Activated CD4-positive, CD25-positive, alpha-beta regulatory T cell treated with anti-CD3 and anti-CD28 coated beads, Interleukin-2, amount 50 U/mL, for 72 hours (primary cell): ENCODE measurements around the gene ERAP2.
"Not testable (repeated sequence)": the region's sequence is repeated elsewhere in the genome, so short reads cannot be mapped to it uniquely, and the experiment has no call there.

Source experiments
- DNase-seq: peaks from one replicate; pipeline ENCODE4 v3.0.0; 2021

ERAP2 gene

DNA sequence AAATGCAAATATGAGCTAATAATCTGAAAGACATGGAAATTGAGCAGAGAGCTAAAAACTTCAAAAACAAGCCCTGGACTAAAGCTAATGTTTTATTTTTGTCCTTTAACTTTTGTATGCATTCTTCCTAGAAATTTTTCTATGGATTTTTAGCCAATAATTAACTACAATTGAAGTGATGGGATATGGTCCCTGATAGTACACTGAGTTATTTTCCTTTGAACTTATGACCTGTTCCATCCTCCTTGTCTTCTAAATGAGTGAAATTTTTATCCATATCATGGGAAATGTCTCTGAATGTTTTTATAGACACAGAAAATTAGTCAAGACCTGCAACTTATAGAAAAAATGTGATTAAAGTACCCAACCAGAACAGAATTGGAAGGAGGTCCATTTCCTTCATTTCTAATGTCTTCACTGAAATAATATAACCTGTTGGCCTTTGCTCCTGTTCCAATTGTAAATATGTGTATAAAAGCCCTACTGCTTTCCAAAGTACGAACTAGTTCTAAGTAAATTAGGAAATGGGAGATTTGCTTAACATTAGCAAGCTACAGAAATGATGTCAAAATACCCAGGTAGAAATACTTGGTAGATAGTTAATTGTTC, 11.3 kb upstream of the ERAP2 start:
- DNase-seq, result no peak

DNA sequence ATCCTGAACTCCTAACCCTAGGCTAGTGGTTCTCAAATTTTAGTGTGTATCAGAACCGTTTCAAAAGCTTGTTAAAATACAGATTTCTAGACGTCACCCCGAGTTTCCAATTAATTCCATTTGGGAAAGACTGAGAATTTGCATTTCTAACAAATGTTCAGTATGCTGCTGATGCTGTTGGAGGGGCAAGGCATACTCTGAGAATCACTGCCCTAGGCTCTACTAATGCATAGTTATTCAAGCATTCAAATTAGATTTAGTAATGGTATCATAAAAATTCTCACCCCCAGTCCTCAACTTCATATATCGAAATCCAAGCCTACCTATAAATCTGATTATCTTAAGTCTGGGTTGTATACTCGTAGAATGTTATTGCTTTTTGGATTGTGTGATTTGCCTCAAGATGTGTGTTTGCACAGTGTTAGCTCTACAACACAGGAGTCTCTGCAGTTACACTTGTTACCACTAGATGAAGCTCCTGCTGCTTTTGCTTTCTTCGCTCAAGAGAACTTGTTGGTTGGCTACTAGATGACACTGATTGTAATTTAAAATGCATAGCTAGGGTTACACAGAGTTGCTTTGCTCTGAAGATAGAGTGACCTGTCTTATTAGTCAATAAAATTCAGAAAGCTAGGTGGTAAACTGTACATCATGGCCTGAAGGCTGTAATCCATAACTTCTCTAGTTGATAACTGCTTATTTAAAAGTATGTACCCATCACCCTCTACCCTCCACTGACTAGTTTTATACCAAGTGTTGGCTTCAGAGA, 7.5 kb upstream of the ERAP2 start:
- DNase-seq, result no peak

DNA sequence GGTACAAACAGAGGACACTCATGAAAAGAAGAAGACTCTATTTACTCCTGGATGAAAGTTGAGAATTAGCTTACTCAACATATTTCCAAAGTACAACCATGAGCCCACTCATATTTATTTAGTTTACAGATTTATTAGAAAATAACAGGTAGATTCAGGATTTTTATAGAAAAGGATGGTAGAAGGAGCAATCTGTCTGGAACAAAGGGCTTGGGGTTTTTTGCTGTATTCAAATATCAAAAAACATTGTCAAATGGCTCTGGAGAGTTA, 7.0 kb upstream of the ERAP2 start:
- DNase-seq, result no peak

DNA sequence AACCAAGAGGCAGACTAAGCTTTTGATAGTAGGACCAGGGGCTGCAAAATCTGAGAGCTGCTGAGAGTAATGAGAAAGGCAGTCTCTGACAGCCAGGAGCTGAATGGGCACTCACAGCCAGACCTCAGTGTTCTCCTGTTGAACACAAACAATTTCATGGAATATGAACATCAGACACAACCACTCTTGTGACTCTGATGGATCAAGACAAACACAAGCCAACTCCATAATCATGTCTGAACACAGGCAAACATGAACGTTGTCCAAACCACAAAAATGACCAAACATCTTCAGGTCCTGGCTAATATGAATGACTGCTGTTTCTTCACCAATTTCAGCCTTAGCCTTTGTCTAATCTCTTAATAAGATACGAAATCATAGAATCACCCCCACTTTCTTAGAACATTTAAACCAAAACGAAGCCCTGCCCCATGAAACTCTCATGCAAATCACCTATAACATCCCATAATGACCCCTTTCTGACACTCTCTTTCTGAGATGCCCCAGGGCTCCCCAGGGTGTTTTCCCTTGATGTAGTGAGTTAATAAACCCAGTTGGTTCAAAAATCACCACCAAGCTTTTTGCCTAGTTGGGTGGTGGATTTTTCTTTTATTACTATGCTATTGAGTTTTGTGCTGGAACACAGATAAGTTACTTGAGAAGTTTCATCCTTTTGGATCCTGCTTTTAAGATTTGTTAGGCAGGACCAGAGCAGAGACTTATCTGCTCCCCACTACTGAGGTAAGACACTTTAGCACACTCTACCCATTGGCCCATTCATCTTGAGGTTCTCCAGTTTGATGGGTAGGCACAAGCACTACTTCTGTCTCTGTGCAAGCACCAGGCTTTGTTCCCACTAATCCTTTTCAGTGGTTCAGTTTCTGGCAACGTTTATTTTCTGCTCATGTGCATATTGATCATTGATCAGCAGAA, 5.9 kb upstream of the ERAP2 start:
- peak; percentile 40 for DNase-seq

DNA sequence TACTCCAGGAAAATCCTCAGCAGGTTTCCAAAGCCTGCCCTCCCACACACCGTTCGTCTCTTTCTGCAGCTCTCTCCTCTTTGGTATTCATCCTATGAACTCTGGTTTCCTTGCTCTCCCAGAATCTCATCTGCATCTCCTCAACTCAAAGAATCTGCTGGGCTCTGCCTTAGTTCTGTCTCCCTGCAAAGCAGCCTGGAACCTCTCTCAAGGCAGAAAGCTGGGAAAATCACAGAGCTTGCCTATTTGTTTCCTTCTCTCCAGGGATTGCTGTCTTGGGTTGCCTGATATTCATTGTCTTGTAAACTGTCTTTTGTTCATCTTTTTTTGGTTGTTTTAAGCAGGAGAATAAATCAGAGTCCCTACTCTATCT, 5.3 kb upstream of the ERAP2 start:
- DNase-seq, result no peak

DNA sequence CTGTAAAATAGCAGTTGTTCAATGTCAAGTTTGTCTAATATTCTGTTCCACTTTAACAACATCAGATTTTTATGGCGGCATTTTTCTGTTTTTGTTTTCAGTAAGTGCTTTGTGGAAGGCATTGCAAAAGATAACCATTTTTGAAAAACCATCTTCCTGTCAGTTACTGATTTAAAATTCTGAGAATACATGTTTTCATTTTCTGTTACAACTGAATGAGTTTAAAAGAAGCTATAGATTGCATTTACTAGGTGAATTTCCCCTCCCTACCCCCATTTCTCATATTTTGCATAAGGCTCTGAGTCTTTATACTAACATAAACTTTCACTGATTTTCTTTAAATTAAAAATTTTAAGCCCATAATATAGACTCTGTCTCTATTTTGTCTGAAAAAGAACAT, 4.6 kb upstream of the ERAP2 start:
- DNase-seq, result no peak

DNA sequence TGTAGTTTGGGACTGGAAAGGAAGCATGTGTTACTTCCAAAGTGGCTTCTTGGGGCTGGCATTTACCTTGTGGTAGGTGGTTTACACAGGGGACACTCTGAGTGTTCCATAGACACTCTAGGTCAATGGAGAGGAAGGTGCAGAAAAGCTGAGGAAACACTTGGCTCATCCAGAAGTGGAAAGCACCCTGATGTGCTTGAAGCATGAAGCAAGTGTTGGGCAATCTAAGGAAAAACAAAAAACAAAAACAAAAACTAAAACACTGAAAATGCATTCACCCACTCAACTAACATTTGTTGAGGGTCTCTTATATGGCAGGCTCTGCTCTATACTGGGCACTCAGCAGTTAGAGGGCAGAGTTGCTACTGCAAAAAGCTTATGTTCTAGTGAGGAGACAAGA, 2.9 kb upstream of the ERAP2 start:
- no peak for DNase-seq

DNA sequence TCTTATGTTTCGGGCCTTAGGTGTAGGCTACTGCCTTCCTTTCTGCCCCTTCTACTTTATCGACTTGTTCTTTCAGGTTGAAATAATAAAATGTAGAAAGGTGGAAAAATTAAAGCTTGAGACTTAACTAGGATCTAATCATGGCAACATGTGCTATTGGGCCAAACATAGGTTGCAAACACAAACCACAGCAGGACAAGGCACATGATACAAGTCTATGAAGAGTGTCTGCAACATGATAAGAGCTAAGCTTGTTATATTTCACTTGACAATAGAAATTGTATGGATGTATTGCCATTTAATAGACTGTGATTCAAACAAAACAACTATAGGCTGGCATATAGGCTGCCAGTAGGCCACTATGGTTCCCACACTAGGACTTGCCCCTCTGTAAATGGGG, 1.7 kb upstream of the ERAP2 start:
- DNase-seq, result no peak

DNA sequence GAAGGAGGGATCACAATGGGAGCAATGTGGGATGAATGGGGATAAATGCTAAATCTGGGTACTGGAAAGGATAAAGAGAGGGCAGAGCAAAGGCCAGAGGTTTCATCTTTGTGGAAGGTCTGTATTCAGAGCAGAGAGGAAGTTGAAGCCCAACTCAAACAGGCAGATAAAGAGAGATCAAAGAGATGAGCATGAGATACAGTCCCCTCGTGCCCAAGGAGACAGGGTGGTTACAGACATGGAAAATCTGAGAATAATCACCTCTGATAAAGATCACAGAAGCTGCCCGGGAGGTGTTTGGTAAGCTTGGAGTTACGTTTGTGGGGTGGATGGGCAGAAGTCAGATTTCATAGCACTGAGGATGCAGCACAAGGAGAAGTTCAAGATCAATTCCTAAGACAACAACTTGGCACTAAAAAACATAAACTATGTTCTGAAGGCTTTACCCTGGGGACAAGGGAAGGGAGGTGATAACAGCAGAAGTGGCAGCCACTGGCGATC, 459 bp upstream of the ERAP2 start:
- no peak for DNase-seq

DNA sequence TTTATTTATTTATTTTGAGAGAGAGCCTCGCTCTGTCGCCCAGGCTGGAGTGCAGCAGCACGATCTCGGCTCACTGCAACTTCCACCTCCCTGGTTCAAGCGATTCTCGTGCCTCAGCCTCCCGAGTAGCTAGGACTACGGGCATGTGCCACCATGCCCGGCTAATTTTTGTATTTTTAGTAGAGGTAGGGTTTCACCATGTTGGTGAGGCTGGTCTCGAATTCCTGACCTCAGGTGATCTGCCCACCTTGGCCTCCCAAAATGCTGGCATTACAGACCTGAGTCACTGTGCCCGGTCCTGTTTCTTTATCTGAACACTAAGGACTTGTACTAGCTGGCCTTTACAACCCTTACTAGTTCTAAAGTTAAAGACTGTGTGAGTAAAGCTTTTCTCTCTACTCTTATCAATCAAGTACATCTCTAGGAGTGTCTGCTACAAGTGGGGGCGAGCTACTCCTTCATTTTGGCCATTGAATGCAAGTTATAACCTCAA, 723 bp downstream of the ERAP2 start:
- not testable (repeated sequence) for DNase-seq

DNA sequence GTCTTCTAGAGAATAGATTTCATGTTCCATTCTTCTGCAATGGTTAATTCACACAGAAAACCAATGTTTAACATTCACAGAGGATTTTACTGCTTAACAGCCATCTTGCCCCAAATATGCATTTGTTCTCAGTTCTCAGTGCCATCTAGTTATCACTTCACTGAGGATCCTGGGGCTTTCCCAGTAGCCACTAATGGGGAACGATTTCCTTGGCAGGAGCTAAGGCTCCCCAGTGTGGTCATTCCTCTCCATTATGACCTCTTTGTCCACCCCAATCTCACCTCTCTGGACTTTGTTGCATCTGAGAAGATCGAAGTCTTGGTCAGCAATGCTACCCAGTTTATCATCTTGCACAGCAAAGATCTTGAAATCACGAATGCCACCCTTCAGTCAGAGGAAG, 3.4 kb downstream of the ERAP2 start:
- DNase-seq, result no peak

DNA sequence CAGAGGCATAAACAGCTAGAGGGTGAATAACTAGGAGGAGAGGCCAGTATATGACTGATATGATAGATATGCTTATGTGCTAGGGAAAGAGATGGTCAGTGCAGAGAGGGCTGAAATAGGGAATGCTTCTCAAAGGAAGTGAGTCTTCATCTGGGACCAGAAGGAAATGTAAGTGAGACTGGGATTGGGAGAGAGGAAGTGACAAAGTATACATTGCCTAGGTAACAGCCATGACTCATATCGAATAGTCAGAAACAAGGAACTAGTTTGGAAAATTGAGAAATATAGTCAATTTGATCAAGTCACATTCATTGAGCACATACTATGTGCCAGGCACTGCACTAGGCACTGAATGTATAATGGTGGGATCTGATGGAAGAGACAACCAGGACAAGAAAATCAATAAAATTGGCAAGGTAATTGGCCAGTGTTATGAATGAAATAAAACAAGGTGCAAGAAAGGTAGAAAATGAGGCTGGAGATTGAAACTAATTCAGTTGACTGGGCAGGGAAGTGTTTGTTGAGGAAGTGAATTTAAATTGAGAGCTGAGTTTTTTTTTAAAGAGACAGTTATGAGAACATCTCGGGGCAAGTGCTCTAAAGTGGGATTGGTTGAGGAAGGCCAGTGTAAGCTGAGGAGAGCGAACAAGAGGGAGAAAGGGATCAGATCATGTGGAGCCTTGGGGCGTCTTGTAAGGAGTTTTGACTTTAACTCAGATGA, 4.3 kb downstream of the ERAP2 start:
- DNase-seq, result no peak

DNA sequence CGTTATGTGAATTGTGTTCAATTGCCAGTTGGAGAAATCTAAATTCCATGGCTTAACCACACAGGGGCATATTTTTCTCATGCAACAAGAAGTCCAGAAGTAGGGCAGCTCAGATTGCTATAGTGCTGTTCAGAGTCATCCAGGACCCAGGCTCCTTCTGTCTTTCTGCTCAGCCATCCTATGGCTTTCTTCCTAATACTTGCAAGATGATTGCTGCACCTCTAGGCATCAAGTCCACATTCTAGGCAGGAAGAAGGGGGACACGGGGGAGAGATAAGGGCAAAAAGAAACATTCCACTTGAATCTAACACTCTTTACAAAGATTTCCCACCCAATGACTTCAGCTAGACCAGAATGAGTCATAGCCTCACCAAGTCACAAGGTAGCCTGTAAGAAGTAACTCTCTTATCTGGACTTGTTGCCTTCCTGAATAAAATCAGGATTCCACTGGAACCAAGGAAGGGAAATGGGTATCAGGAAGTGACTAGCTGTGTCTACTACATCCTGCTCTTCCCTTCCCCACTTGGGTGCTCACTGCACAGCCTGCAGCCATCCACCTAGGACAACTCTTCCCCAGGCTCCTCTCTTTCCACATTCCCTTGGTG, 5.3 kb downstream of the ERAP2 start:
- DNase-seq, result no peak

DNA sequence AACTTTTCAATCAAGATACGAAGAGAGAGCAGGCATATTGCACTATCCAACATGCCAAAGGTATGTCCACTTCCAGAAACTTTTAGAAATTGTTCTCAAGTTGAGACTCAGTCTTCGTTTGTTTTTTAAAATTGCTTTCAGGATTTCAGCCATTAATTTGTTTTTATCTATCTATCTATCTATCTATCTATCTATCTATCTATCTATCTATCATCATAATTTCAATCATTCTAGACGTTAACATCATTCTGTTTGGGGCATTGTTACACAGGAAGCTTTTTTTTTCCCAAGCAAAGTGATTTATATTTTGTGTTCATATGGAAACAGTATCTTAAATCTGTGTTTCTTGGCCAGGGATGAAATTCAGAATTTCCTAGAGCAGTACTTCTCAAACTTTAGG, 7.6 kb downstream of the ERAP2 start:
- no peak for DNase-seq

DNA sequence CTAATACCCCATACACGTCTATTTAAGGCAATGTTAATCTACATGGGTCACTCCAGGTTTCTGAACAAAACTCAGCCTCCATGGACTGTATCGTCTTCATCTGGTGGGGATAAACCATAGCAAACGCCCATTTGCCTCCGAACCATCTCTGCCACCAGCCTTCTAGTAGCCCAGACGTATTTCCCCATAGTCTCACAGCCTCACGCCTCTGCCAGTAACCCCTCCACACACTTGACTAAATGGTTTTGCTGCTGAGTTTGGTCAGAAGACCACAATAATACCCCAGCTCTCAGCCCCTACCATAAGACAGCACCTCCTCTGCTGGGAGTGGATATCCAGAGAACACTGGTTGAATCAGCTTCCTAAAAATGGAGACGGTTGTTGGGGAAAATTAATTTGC, 8.7 kb downstream of the ERAP2 start:
- DNase-seq, result no peak

DNA sequence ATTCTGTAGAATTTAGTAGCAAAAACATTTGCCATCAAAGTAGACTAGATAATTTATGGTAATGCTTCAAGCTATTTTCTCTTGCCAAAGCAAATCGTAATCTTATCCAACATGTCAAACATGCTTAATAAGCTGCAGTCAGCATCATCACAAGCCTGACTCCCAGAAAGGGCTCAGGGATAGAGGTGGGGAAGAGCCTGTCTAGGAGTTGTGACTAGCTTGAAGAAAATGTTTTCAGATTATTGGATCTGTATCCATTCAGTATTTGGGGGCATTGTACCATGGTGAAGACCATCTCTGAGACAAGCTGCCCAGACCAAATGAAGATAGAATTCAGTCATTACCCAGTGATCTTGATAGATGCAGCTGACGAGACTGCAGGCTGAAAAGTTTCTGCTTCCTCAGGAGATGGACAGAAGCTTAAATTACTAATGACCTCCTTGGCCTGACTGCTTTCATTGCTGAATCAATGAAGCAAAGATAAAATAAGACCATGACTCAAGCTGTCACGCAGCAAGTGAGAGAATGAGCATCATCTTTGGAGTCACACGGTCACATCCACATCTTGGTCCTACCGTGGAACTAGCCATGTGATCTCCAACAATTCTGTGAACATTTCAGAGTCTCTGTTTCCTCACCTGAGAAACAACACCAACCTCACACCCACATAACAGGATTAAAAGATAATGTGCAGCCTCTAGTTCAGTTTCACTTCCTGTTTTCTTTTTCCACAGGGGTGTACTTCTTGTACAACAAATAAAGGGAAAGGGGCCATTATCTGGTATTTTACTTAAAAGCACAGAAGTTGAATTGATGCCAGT, 9.4 kb downstream of the ERAP2 start:
- DNase-seq, result no peak

DNA sequence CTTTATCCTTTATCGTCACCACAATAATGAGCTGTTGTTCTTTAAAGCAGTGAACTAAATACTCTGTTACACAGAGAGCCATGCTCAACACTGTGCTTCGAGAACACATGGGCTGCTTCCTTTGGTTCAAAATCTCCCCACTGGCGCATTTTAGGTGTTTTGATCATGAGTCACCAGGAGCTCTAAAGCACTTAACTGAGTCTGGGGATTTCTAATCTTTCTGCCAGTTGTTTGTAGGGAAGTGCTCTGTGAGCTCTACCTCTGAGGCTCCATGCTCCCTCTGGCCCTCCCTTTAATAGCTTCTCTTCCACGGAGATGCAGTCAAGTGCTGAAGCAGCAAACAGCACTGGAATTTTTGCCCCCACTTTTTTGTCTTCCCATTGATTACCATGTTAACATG, 17.0 kb downstream of the ERAP2 start:
- no peak for DNase-seq

DNA sequence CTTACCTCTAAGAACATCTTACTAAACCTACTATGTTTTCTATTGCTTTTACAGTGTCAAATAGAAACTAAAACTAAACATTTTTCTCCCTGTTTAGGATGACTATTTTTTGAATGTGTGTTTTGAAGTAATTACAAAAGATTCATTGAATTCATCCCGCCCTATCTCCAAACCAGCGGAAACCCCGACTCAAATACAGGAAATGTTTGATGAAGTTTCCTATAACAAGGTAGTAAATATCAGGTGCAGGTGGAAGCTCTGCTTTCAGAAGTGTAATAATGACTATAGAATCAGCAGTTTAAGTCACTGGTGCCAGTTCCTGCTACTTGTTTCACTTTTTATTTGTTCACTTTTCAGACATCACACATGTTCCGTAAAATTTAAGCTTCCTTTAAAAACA, 20.0 kb downstream of the ERAP2 start:
- no peak for DNase-seq

DNA sequence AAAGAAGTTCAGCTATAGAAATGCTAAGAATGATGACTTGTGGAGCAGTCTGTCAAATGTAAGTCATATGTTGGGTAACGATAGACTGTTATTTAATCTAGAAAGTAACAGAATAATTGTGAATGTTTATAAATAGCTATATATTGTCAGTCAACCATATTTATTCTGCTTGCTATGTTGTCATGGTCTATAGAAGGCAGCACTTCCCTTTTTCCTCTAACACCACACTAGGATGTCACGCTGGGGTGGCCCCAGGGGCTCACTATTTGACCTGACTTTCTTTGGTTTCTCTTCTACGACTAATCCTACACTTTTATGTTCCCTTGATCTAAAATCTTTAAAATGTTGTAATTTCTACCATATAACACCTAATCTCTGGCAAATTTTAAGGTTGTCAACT, 20.5 kb downstream of the ERAP2 start:
- no peak for DNase-seq

DNA sequence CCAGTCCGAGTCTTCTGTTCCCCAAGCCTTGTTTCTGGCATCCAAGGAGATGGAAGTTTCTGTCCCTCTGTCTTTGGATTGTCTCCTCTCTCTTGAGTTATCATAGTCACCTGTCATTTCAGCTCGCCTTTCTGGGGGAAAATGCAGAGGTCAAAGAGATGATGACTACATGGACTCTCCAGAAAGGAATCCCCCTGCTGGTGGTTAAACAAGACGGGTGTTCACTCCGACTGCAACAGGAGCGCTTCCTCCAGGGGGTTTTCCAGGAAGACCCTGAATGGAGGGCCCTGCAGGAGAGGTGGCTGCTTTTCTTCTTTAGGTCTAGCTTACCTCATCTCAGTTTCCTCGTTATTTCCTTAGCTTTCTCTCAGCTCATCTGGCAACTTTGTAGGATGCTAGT, 25.1 kb downstream of the ERAP2 start:
- DNase-seq, result no peak

DNA sequence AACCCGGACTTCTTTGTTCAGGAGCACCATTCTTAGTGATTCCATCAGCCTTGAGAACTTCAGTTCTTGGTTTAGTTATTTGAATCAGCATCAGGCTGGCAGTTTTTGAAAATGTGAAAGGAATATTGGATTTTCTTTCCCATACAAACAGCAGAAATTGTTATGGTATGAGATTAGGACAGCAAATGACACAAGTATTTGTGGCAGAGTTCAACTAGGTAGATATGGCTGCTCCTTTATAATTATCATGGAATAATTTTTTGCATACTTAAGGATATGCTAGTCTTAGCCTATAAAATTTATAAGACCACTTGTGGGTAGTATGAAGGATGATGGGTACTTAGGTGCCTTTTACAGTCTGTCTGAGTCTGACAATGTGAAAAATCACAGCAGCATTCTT, 25.5 kb downstream of the ERAP2 start:
- no peak for DNase-seq

DNA sequence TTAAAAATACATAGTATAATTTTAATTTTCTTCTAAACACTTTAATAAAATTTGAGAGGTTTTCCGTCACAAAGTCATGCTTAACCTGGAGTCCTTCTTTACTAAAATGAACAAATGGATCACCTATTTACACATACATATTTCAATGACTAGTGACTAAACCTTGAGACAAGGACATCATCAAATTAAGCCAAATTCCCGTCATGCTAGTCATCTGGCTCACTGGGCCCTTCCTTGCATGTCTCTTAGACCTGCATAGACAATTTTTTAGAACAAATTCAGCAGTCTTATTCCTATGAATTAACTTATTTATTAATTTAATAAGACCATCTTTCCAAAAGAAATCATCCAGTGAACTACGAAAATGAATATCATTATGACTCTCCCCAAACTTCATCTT, 26.6 kb downstream of the ERAP2 start:
- DNase-seq, result no peak
